Heart left ventricle (tissue), 16 donors: ENCODE results near the gene TRAF3. TPM values are rescaled to one million over a fixed set of nuclear protein-coding genes. Genes with fewer than 3 reads are reported as not detected.

Experiments
- ATAC-seq, 4 donors: fragments of 200-7000 bp; cut with Tn5 transposase; one replicate each; pipeline ENCODE4 v1.9.1; 2020 to 2022; ENCODE audit warnings: moderate library complexity in 4 of 4, mild to moderate bottlenecking in 3 of 4, moderate number of reproducible peaks in 1 of 4
- DNase-seq, 5 donors: peaks; one replicate each; pipeline ENCODE4 v3.0.0-alpha.2; 2020
- H3K27ac ChIP-seq, 12 donors: fragments of 200-600 bp; sonication (generic) in 4 of 12; one replicate each; pipeline versions ENCODE4 v1.5.0 to v1.8.0; 2016 to 2022; ENCODE audit warnings: mild to moderate bottlenecking in 2 of 12
- H3K27me3 ChIP-seq, 9 donors: fragments of 200-600 bp; sonication (generic) in 2 of 9; one replicate each; pipeline versions ENCODE4 v1.5.1 to v1.8.0; 2016 to 2022; ENCODE audit warnings: mild to moderate bottlenecking in 3 of 9
- H3K36me3 ChIP-seq, 9 donors: fragments of 200-600 bp; sonication (generic) in 2 of 9; one replicate each; pipeline versions ENCODE4 v1.5.0 to v1.8.0; 2018 to 2022; ENCODE audit warnings: mild to moderate bottlenecking in 2 of 9
- H3K4me1 ChIP-seq, 12 donors: fragments of 200-600 bp; sonication (generic) in 4 of 12; one replicate each; pipeline versions ENCODE4 v1.5.0 to v1.8.0; 2016 to 2022; ENCODE audit warnings: mild to moderate bottlenecking in 3 of 12
- H3K4me3 ChIP-seq, 12 donors: fragments of 200-600 bp; sonication (generic) in 4 of 12; one replicate each; pipeline versions ENCODE4 v1.5.0 to v1.8.0; 2017 to 2022; ENCODE audit warnings: mild to moderate bottlenecking in 9 of 12, moderate library complexity in 4 of 12
- H3K9me3 ChIP-seq, 12 donors: fragments of 200-600 bp; sonication (generic) in 4 of 12; one replicate each; pipeline versions ENCODE4 v1.5.0 to v1.8.0; 2016 to 2022; ENCODE audit warnings: mild to moderate bottlenecking in 1 of 12
- CTCF ChIP-seq, 12 donors: fragments of 200-600 bp; sonication (generic) in 4 of 12; IDR thresholded peaks; one replicate each; pipeline versions ENCODE4 v1.5.0 to v1.8.0; 2018 to 2022; ENCODE audit warnings: antibody characterized with exemption in 12 of 12, mild to moderate bottlenecking in 5 of 12
- POLR2A ChIP-seq, 2 donors: fragments of 450-650 bp; IDR thresholded peaks; one replicate each; pipeline ENCODE4 v1.6.1; 2017; ENCODE audit warnings: antibody characterized with exemption in 2 of 2, mild to moderate bottlenecking in 2 of 2, moderate library complexity in 2 of 2
- WGBS, 4 donors: extraction: QIAGEN DNeasy Blood & Tissue Kit in 2 of 4; methylation state at CpG; one replicate each; pipeline versions ENCODE4 v1.1.5 to v1.1.7; 2013 to 2018; 5-methylcytosine and 5-hydroxymethylcytosine counted together
- intact Hi-C, 10 donors: fragments of 100-400 bp; cut with DNase I; formaldehyde crosslinking; loops; one replicate each; pipeline versions ENCODE4 v1.11.1 to v1.14.2; 2022
- polyA plus RNA-seq, 2 donors: library from polyadenylated mRNA; stranded (reverse); fragments of 200-250 nt; gene quantifications; one replicate each; pipeline ENCODE4 v1.2.3, GENCODE V29; 2013
- total RNA-seq, 9 donors: library from RNA; depleted of rRNA in 2 of 9; stranded (reverse); fragments of >200 nt in 2 of 9; fragmentation: NEBNext Ultra II Directional in 3 of 9; extraction: Animal tissue kit (Norgen Biotek cat#: 25700) in 3 of 9; gene quantifications; one replicate each; pipeline versions ENCODE4 v1.1.0 to v1.2.4, GENCODE V29; 2016 to 2023
- donor health status: ischemic (EF 13 %, LVEDD 7.1; RV severe dilation, severe dysfunction).
- donor health status: healthy with polysubstance abuse.
- donor health status: DM: no; HTN: yes; CAD: no.
- donor health status: DM: no; HTN: no; CAD: no.
- donor health status: ischemic (EF 25% LVEDD 6.9; RV normal size, moderate dysfunction).
- donor health status: ischemic (EF 25% LVEDD 5.7; RV mildly dilated, moderate dysfunction).
- donor health status: healthy.
- donor health status: DM: yes; HTN: yes; CAD: no.
- donor health status: ischemic (EF 35%, LVEDD 5.7; RV mildly dilated, moderate dysfunction).
- donor health status: nonischemic (EF 11% LVEDD 7.7; RV severe dilation, severe dysfunction).
- donor health status: DM: yes; HTN: yes; CAD: no.
- donor health status: PGD.
- donor health status: ischemic (EF 29% LVEDD 5.4; RV normal size, mild dysfunction).
- donor health status: nonischemic (EF 23%, LVEDD 6.1; RV moderate dilation, normal function).

TRAF3 gene
- total and polyA plus RNA-seq, 11 donors = 1.6 to 20.6 (median 10.6) TPM

DNA sequence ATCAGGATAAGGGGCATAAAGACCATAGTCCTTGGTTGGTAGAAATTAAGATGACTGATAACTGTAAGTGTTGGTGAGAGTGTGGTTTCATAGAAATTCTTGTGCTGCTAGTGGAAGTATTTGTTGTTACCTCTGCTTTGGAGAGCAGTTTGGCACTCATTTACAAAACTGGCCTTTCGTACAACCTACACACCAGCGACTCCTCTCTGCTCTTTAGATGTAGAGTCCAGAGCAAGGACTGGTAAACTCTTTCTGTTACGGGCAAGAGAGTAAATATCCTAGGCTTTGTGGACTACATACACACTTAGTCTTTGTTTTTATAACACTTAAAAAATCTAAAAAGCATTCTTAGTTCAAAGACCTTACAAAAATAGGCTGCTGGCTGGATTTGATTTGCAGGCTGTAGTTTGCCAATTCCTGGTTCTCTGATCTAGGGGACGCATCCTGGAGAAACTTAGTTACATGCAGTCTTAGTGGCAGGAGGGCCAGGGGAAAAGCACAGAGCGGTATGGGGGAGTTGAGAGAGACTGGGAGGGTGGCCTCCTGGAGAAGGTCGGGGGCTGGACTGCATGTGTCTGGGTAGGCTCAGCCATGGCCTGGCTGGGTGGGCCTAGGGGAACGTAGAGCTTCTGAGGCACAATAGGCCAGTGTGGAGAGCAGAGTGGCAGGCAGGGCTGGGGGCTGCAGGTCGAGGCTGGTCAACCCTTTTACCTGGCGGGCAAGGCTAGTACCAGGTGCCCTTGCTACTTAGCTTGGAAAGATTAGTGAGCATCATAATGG, 89.9 kb downstream of the TRAF3 start:
- no peak overlapping the region for H3K4me3 ChIP-seq
- H3K4me1 ChIP-seq = peaks cover 0 to 16% (median 5%) of the 10 kb centered on the region in 12 donors
- no peak for DNase-seq
- H3K27ac ChIP-seq = no peak overlapping the region
- no peak for ATAC-seq
- 88 to 94% (median 93%) methylated on average over 9 of the region's 9 CpGs for WGBS, 4 donors
- H3K27me3 ChIP-seq = no peaks in the 10 kb centered on the region
- H3K9me3 ChIP-seq = peaks cover 0 to 12% (median 2%) of the 10 kb centered on the region in 12 donors
- TF ChIP-seq POLR2A (IDR thresholded peaks at IDR 0.05) (no peak), CTCF (IDR thresholded peaks at IDR 0.05) (no peak)
- H3K36me3 ChIP-seq = peaks cover 0 to 32% (median 10%) of the 10 kb centered on the region in 9 donors
- intact Hi-C loops = no loop called here

- Histone ChIP-seq H3K27me3 (no peaks in the 10 kb centered on the region), H3K27ac (no peak overlapping the region), H3K4me1 (peaks cover 0 to 16% (median 5%) of the 10 kb centered on the region in 12 donors), H3K4me3 (no peak overlapping the region), H3K36me3 (peaks cover 0 to 41% (median 15%) of the 10 kb centered on the region in 9 donors), H3K9me3 (peaks cover 0 to 4% (median 0%) of the 10 kb centered on the region in 12 donors)
- ATAC-seq = no peak
- intact Hi-C loops = no loop called here
- no peak for DNase-seq
- WGBS, 4 donors = 91 to 94% (median 93%) methylated on average over 15 of the region's 15 CpGs
- TF ChIP-seq POLR2A (IDR thresholded peaks at IDR 0.05) (no peak), CTCF (IDR thresholded peaks at IDR 0.05) (no peak)
These were observed 90.8 kb downstream of the TRAF3 start for GRCh38 chr14:102867826-102868580.

DNA sequence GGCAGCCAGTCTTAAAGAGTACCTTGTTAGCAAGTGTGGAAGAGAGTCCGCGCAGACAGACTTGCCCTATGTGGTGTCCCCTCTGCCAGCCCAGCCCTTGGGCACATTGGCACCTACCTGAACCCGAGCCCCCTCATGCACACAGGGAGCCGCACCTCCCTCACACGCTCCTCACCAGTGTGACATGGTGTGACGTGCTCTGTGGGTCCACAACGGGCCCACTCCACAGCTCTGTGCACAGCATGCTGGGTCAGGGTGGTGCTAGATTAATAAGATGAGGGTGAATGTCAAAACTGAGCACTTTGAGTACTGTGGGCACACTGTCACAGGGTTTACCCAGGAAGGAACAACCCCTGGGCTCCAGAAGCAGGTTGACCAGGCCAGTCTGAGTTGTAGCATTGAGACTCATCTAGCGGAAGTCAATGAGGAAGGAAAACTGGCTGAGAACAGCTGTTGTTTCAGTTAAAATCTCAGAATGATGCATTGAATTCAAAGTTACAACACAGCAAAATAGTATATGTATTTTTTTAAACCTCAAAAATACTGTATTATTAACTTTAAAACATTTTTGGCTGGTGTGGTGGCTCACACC, 91.8 kb downstream of the TRAF3 start:
- WGBS, 4 donors = 95 to 97% (median 96%) methylated on average over 8 of the region's 8 CpGs
- Histone ChIP-seq H3K4me3 (no peak overlapping the region), H3K36me3 (peaks cover 0 to 51% (median 20%) of the 10 kb centered on the region in 9 donors), H3K27ac (peak overlapping the region in 1 of 12 donors; percentile 66), H3K4me1 (peaks cover 0 to 16% (median 5%) of the 10 kb centered on the region in 12 donors), H3K9me3 (no peaks in the 10 kb centered on the region), H3K27me3 (no peaks in the 10 kb centered on the region)
- TF ChIP-seq CTCF (IDR thresholded peaks at IDR 0.05) (no peak), POLR2A (IDR thresholded peaks at IDR 0.05) (no peak)
- intact Hi-C loops = no loop called here
- peak in 1 of 4 donors; percentile 40 for ATAC-seq
- no peak for DNase-seq

DNA sequence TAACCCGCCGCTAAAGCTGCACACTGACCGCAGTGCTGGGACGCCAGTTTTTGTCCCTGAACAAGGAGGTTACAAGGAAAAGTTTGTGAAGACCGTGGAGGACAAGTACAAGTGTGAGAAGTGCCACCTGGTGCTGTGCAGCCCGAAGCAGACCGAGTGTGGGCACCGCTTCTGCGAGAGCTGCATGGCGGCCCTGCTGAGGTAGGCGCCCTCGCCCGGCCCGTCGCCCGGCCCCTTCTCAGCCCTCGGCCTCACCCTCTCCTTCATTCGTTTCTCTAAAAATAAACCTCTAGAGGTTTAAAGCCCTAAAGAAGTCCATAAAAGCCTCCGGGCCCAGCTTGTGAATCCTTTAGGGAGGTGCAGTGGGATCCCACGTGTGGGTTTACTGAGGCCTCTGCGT, 93.0 kb downstream of the TRAF3 start:
- 86 to 97% (median 95%) methylated on average over 21 of the region's 21 CpGs for WGBS, 4 donors
- TF ChIP-seq CTCF (IDR thresholded peaks at IDR 0.05) (no peak), POLR2A (IDR thresholded peaks at IDR 0.05) (no peak)
- DNase-seq (no peak), ATAC-seq (no peak)
- intact Hi-C loops = no loop called here
- Histone ChIP-seq H3K4me3 (no peak overlapping the region), H3K9me3 (no peaks in the 10 kb centered on the region), H3K27me3 (no peaks in the 10 kb centered on the region), H3K4me1 (peaks cover 0 to 16% (median 5%) of the 10 kb centered on the region in 12 donors), H3K36me3 (peaks cover 0 to 60% (median 27%) of the 10 kb centered on the region in 9 donors), H3K27ac (no peak overlapping the region)
